ENCODE measurements around the gene SYTL3.

Gene SYTL3

GRCh38 chr6:158722176-158722729 lies 72.4 kb downstream of the SYTL3 start:
- H3K9me3 Mint-ChIP-seq = no peaks in the 10 kb centered on the region
- peaks cover 5% of the 10 kb centered on the region for H3K27me3 Mint-ChIP-seq (ENCODE audit: low read depth)
- peaks cover 20% of the 10 kb centered on the region for H3K4me1 Mint-ChIP-seq
- no peak overlapping the region for H3K4me3 Mint-ChIP-seq
- H3K27ac Mint-ChIP-seq = peak overlapping the region in 1 of 3 experiments; percentile 42
- H3K36me3 Mint-ChIP-seq (ENCODE audit: low read depth) = no peaks in the 10 kb centered on the region
- TF ChIP-seq CTCF (IDR thresholded peaks at IDR 0.05; ENCODE audit: unreplicated experiment in 3 of 3) = no peak

GRCh38 chr6:158725704-158726103 lies 75.8 kb downstream of the SYTL3 start:
- Mint-ChIP-seq H3K4me1 (no peaks in the 10 kb centered on the region), H3K27ac (no peak overlapping the region), H3K4me3 (no peak overlapping the region), H3K36me3 (ENCODE audit: low read depth) (peaks cover 14% of the 10 kb centered on the region), H3K27me3 (ENCODE audit: low read depth) (peaks cover 5% of the 10 kb centered on the region), H3K9me3 (no peaks in the 10 kb centered on the region)
- no peak for TF ChIP-seq CTCF (IDR thresholded peaks at IDR 0.05; ENCODE audit: unreplicated experiment in 3 of 3)

- H3K36me3 Mint-ChIP-seq (ENCODE audit: low read depth) = peaks cover 20% of the 10 kb centered on the region
- TF ChIP-seq CTCF (IDR thresholded peaks at IDR 0.05; ENCODE audit: unreplicated experiment in 3 of 3) = no peak
- no peaks in the 10 kb centered on the region for H3K4me1 Mint-ChIP-seq
- peak overlapping the region in 1 of 3 experiments; percentile 58 for H3K4me3 Mint-ChIP-seq
- no peaks in the 10 kb centered on the region for H3K9me3 Mint-ChIP-seq
- peaks cover 5% of the 10 kb centered on the region for H3K27me3 Mint-ChIP-seq (ENCODE audit: low read depth)
- peak overlapping the region in 2 of 3 experiments; percentile 33 to 74 for H3K27ac Mint-ChIP-seq
Measured at GRCh38 chr6:158729906-158730540, 80.2 kb downstream of the SYTL3 start.

GRCh38 chr6:158730541-158730907 lies 80.7 kb downstream of the SYTL3 start:
- Mint-ChIP-seq H3K36me3 (ENCODE audit: low read depth) (peaks cover 20% of the 10 kb centered on the region), H3K27ac (peak overlapping the region in 2 of 3 experiments; percentile 33 to 74), H3K9me3 (no peaks in the 10 kb centered on the region), H3K27me3 (ENCODE audit: low read depth) (peaks cover under 1% of the 10 kb centered on the region), H3K4me3 (peak overlapping the region in 1 of 3 experiments; percentile 58), H3K4me1 (no peaks in the 10 kb centered on the region)
- TF ChIP-seq CTCF (IDR thresholded peaks at IDR 0.05; ENCODE audit: unreplicated experiment in 3 of 3) = no peak

GRCh38 chr6:158735009-158735408 lies 85.2 kb downstream of the SYTL3 start:
- no peak overlapping the region for H3K4me3 Mint-ChIP-seq
- no peak for TF ChIP-seq CTCF (IDR thresholded peaks at IDR 0.05; ENCODE audit: unreplicated experiment in 3 of 3)
- H3K27me3 Mint-ChIP-seq (ENCODE audit: low read depth) = no peaks in the 10 kb centered on the region
- peaks cover 8% of the 10 kb centered on the region for H3K9me3 Mint-ChIP-seq
- H3K27ac Mint-ChIP-seq = peak overlapping the region in 2 of 3 experiments; percentile 25 to 76
- no peaks in the 10 kb centered on the region for H3K4me1 Mint-ChIP-seq
- H3K36me3 Mint-ChIP-seq (ENCODE audit: low read depth) = peaks cover 14% of the 10 kb centered on the region
